ENCODE measurements around the gene TBCEL.

Gene TBCEL

GRCh38 chr11:121063728-121064127, 39.8 kb downstream of the TBCEL start:
- DNase-seq (ENCODE audit: low read depth in 3 of 3), result no peak

DNA sequence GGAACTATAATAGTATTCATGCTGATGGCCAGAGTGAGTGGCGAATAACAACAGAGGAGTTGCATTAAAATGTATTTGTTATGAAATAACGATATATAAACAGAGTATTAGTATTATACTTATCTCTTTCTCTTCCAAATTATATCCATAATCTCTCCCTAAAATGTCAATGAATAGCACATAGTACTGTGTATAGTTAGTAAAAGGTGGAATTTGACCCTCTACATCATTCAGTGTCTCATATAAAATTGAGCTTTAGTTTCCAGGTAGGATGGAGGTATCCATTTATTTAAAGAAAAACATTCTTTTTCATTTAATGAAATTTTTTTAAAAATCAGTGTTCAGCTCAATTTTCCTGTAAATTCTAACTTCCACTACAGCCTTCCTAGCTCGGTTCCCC, 42.7 kb downstream of the TBCEL start:
- DNase-seq (ENCODE audit: low read depth in 3 of 3), result no peak

GRCh38 chr11:121067026-121067425, 43.1 kb downstream of the TBCEL start:
- DNase-seq (ENCODE audit: low read depth in 3 of 3), result no peak

GRCh38 chr11:121067453-121067852, 43.6 kb downstream of the TBCEL start:
- no peak for DNase-seq (ENCODE audit: low read depth in 3 of 3)

GRCh38 chr11:121067962-121068647, 44.2 kb downstream of the TBCEL start:
- no peak for DNase-seq (ENCODE audit: low read depth in 3 of 3)

DNA sequence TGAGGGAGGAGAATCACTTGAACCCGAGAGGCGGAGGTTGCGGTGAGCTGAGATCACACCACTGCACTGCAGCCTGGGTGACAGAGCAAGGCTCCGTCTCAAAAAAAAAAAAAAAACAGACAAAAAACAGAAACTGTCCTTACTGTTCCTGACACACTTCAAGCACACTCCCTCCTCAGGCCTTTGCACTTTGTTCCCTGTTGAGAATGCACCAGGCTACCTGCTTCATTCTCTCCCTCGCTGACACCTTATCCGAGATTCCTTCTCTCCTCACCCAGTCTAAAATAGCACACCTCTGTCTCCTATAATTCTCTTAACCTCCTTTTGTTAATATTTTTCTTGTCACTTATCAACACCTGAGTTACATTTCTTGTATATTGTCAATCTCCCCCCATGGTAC, 44.9 kb downstream of the TBCEL start:
- DNase-seq (ENCODE audit: low read depth in 3 of 3), result no peak

DNA sequence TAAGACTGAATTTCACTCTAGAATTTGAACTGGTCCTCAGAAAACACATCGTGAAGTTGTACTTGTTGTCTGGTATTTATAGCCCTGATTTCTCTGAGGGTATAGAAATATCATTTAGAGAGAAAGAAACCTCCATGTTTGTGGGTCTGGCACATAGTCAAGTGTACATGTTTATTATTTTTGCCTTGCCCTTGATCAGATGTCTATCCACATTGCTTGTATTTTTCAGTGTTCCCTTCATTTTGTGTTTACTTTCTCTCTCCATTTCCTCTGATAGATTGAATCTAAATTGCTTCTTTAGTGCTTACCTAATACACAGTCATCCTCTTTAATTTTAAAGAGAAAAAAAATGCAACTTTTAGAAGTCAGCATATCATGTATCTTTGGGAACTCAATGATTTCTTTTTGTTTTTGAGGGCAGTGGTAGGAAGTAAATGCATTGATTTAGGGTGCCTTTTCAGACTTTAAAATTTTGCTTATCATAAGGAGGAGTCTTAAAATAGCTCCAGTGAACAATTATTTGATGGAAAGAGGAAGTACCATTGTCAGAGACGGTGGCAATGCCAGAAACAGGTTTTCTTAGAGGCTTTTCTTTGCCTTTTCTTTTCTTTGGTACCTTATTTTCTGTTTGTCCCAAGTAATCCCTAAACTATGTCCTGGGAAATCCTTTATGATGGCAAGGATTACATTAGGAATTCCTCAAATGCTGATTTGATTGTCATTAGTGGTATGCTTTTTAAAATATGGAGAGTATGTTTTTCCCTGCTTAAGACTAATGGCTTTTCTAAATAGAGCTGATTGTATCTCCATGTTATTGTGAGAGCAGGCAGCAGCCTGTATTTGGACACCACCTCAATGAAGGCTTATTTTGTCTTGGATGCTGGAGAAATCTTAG, 47.3 kb downstream of the TBCEL start:
- DNase-seq (ENCODE audit: low read depth in 3 of 3), result no peak

DNA sequence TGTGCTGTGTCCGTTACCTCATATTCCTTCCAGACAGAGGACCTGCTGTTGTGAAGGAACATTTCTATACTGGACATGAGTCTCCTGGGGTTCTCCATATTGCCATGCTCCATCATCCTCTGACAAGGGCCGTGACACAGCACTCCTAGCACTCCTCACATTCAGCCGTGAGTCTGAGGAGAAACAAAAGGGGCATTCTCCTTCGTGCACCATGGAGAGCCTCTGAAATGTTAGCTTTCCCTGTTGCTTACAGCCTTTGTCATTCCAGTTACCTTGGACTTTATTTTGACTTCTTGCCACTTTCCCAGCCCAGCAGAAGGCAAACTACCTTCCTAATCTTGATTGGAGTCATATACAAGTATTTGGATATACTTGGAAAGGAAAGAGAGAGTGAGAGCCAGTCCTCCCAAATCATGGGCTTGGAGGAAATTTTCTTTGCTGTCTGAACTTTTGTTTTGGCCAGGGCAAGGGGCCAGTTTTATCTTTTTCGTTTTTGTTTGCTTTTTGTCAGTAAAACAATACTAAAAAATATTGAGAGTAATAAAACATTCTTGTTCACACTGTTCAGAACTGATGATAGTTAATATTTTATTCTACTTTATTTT, 48.0 kb downstream of the TBCEL start:
- DNase-seq (ENCODE audit: low read depth in 3 of 3), result no peak

GRCh38 chr11:121081321-121081720, 57.4 kb downstream of the TBCEL start:
- no peak for DNase-seq (ENCODE audit: low read depth in 3 of 3)

DNA sequence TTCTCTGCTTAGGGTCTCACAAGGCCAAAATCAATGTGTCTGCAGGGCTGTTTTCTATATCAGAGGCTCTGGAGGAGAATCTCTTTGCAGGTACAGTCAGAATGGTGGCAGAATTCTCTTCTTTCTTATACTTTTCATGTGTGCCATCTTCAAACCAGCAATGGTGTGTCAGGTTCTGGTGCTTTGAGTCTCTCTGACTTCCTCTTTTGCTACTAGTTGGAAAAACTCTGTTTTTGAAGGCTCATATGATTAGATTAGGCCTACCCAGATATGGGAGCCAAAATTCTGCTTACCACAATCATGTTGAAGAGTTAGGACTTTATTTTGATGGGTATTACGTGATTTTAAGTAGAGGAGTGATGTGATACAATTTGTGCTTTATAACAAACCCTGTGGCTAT, 58.3 kb downstream of the TBCEL start:
- no peak for DNase-seq (ENCODE audit: low read depth in 3 of 3)

DNA sequence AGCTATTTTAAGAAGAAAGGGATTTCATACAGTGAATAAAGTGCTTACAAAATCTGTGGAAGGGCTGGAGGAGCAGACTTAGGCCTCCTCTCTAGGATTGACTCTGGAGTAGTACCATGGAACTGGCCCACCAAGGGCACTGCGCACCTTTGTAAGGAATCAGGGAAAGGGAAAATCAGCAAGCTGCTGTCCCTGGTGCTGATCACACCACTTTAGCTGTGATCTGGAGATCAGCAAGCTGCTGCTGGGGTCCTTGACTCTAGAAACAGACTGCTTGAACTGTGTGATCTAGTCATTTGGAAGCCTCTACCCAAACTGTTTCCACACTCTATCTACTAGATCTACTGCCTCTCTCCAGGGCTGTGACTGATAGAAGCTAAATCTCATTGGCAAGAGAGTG, 58.8 kb downstream of the TBCEL start:
- DNase-seq (ENCODE audit: low read depth in 3 of 3), result no peak

DNA sequence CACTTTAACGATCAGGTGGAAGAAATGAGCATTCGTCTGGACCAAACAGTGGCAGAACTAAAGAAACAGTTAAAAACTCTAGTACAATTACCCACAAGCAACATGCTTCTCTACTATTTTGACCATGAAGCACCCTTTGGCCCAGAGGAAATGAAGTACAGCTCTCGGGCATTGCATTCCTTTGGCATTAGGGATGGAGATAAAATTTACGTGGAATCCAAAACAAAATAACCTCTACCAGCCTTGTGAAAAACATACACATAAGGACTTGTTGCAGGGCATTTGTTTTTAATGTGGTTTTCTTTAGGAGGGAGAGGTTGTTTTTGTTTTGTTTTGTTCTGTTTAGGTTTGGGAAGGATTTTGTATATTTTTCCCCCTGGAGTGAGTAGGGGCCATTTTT, 63.0 kb downstream of the TBCEL start:
- no peak for DNase-seq (ENCODE audit: low read depth in 3 of 3)

GRCh38 chr11:121089566-121089965, 65.7 kb downstream of the TBCEL start:
- DNase-seq (ENCODE audit: low read depth in 3 of 3), result no peak

- no peak for DNase-seq (ENCODE audit: low read depth in 3 of 3)
These were observed 66.3 kb downstream of the TBCEL start for GRCh38 chr11:121090145-121090721.

- DNase-seq (ENCODE audit: low read depth in 3 of 3), result no peak
These were observed 67.7 kb downstream of the TBCEL start for GRCh38 chr11:121091492-121092152.

- DNase-seq (ENCODE audit: low read depth in 3 of 3), result no peak
These were observed 71.7 kb downstream of the TBCEL start for GRCh38 chr11:121095561-121095960.

DNA sequence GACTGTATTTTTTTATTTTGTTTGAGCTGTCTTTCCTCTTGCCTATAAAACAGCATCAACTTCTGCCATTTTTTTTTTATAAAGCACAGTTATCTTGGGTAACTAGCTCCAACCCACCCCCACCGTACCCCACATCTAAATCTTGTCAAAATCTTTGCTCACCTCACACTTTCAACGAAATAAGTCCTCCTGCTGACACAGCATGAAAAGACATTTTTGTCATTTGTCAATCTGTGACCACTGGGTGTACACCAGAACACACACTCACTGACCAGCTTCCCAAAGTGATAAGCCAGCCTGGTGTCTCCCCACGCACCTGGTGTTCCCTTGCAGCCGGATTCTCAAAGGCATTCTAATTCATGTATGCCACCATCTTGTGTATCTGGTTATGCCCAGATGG, 75.5 kb downstream of the TBCEL start:
- no peak for DNase-seq (ENCODE audit: low read depth in 3 of 3)

DNA sequence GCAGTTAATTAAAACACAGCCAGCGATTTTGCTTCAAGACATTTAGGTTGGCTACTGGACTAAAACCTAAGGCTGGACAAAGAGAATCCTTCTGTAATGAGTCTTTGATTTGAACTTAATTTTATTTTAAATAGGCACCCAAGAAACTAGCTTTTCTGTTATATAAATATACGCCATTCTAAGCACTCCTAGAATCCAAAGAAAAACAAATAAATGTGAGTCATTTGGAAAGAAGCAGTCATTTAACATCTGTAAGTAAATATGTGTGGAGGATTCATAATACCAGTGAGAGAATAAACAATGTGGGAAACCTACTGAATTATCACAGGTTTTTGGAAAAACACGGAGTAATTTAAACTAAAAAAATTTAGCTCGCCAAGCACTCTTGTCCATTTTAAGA, 76.0 kb downstream of the TBCEL start:
- no peak for DNase-seq (ENCODE audit: low read depth in 3 of 3)

GRCh38 chr11:121100943-121101342, 77.0 kb downstream of the TBCEL start, which contains the start of gene TECTA:
Gene TECTA (plus strand): TSS chr11:121101243. CDS start chr11:121102666, 1,423 bp downstream.
- DNase-seq (ENCODE audit: low read depth in 3 of 3), result no peak

GRCh38 chr11:121104312-121104762, 80.4 kb downstream of the TBCEL start:
- no peak for DNase-seq (ENCODE audit: low read depth in 3 of 3)

- no peak for DNase-seq (ENCODE audit: low read depth in 3 of 3)
These were observed 81.2 kb downstream of the TBCEL start for GRCh38 chr11:121105063-121105480.

Measured in stimulated activated CD4-positive, alpha-beta T cell treated with anti-CD3 and anti-CD28 coated beads, TNF-alpha, amount 100 ng/mL, for 24 hours (primary cell).